Heart left ventricle (tissue), 13 donors: ENCODE results near the gene KCTD21.

Source experiments
- POLR2A ChIP-seq, 2 donors: fragments of 450-650 bp; IDR thresholded peaks; one replicate each; pipeline ENCODE4 v1.6.1; 2017; ENCODE audit warnings: antibody characterized with exemption in 2 of 2, mild to moderate bottlenecking in 2 of 2, moderate library complexity in 2 of 2
- TF ChIP-seq, protein P1 (sequence below), 12 donors: fragments of 200-600 bp; sonication (generic) in 4 of 12; IDR thresholded peaks; one replicate each; pipeline versions ENCODE4 v1.5.0 to v1.8.0; 2018 to 2022; ENCODE audit warnings: antibody characterized with exemption in 12 of 12, mild to moderate bottlenecking in 5 of 12
- donor health status: ischemic (EF 13 %, LVEDD 7.1; RV severe dilation, severe dysfunction).
- donor health status: DM: no; HTN: yes; CAD: no.
- donor health status: DM: no; HTN: no; CAD: no.
- donor health status: ischemic (EF 25% LVEDD 6.9; RV normal size, moderate dysfunction).
- donor health status: ischemic (EF 25% LVEDD 5.7; RV mildly dilated, moderate dysfunction).
- donor health status: ischemic (EF 35%, LVEDD 5.7; RV mildly dilated, moderate dysfunction).
- donor health status: nonischemic (EF 11% LVEDD 7.7; RV severe dilation, severe dysfunction).
- donor health status: DM: yes; HTN: yes; CAD: no.
- donor health status: PGD.
- donor health status: ischemic (EF 29% LVEDD 5.4; RV normal size, mild dysfunction).
- donor health status: nonischemic (EF 23%, LVEDD 6.1; RV moderate dilation, normal function).

DNA sequence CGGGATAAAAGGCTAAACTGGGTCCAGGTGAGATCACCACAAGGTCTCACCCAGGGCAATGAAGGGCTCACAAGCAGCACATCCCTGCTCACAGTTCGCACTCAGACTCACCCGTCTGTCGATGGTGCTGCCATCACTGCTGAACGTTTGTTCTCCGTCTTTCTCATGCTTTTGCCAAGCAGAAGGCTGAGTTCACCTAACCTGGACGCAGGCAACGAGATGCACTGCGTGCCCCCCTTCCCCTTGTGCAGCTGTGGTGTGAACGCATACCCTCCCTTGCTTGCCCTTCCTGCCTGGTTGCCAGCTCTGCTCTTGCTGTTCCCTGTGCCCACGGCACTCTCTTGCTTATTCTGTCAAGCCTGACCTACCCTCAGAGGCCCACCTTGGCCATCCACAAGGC is 18.0 kb downstream of the KCTD21 start:
- no peak for TF ChIP-seq POLR2A (IDR thresholded peaks at IDR 0.05)
- TF ChIP-seq, protein P1, sequence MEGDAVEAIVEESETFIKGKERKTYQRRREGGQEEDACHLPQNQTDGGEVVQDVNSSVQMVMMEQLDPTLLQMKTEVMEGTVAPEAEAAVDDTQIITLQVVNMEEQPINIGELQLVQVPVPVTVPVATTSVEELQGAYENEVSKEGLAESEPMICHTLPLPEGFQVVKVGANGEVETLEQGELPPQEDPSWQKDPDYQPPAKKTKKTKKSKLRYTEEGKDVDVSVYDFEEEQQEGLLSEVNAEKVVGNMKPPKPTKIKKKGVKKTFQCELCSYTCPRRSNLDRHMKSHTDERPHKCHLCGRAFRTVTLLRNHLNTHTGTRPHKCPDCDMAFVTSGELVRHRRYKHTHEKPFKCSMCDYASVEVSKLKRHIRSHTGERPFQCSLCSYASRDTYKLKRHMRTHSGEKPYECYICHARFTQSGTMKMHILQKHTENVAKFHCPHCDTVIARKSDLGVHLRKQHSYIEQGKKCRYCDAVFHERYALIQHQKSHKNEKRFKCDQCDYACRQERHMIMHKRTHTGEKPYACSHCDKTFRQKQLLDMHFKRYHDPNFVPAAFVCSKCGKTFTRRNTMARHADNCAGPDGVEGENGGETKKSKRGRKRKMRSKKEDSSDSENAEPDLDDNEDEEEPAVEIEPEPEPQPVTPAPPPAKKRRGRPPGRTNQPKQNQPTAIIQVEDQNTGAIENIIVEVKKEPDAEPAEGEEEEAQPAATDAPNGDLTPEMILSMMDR (IDR thresholded peaks at IDR 0.05): no peak
